HepG2 (cell line): ENCODE results near the gene TFCP2L1. TPM values are rescaled to one million over a fixed set of nuclear protein-coding genes. Genes with fewer than 3 reads are reported as not detected.

Experiments used
- ATAC-seq: fragments of 200-7000 bp; cut with Tn5 transposase; 3 replicates; pipeline ENCODE4 v1.9.1; 2020; ENCODE audit warnings: mild to moderate bottlenecking, moderate library complexity
- BruUV-seq: library from RNA; stranded (reverse); fragments of 400-500 nt; replicated peaks from 2 replicates; lab custom pipeline; 2021; lab: Mats Ljungman, UMichigan
- CTCF ChIA-PET: fragments of 300-600 bp; formaldehyde crosslinking; extraction: SDS; loops from one replicate; lab custom pipeline; 2021; ENCODE audit warnings: low total read pairs, inconsistent platforms, low intra/inter-chr PET ratio; lab: Yijun Ruan, JAX
- POLR2A ChIA-PET: fragments of 350-600 bp; sonication (Branson Sonifier 250); formaldehyde crosslinking; loops from one replicate; lab custom pipeline; 2020; ENCODE audit warnings: antibody characterized with exemption, inconsistent platforms; lab: Yijun Ruan, JAX
- DNase-seq: peaks from one replicate; pipeline ENCODE4 v3.0.0-alpha.2; 2015; ENCODE audit warnings: low spot score
- FAIRE-seq: peaks from 3 replicates; lab custom pipeline; 2011; peaks lifted over from hg19 to GRCh38; lab: Jason Lieb, UNC
- H2AFZ ChIP-seq: one replicate; pipeline ENCODE4 v1.6.1; 2011; ENCODE audit warnings: low read length, inconsistent platforms
- H3K27ac ChIP-seq: fragments of 300-600 bp; 3 replicates; pipeline ENCODE4 v1.8.0; 2011; ENCODE audit warnings: mixed run types, mild to moderate bottlenecking, mixed read lengths, low read length, inconsistent platforms; ENCODE audit not compliant: insufficient read depth; ENCODE audit errors: extremely low read length
- H3K27me3 ChIP-seq, 2 experiments: fragments of 200-600 bp in 1 of 2; 2 replicates in 1 of 2; 3 replicates in 1 of 2; pipeline versions ENCODE4 v1.6.0 to v1.8.0; 2011; ENCODE audit warnings: low read length in 2 of 2, mild to moderate bottlenecking in 2 of 2, moderate library complexity in 2 of 2, inconsistent platforms in 1 of 2; ENCODE audit not compliant: insufficient read depth in 2 of 2, control insufficient read depth in 1 of 2
- H3K36me3 ChIP-seq, 2 experiments: fragments of 200-600 bp in 1 of 2; replicated peaks in 1 of 2; 2 replicates in 1 of 2; 3 replicates in 1 of 2; pipeline versions ENCODE4 v1.5.1 to v1.8.0; 2011; ENCODE audit warnings: low read length in 2 of 2, inconsistent platforms in 1 of 2; ENCODE audit not compliant: insufficient read depth in 2 of 2, control insufficient read depth in 1 of 2
- H3K4me1 ChIP-seq: 2 replicates; pipeline ENCODE4 v1.5.1; 2012; ENCODE audit warnings: low read length, inconsistent platforms; ENCODE audit not compliant: insufficient read depth
- H3K4me2 ChIP-seq: 2 replicates; pipeline ENCODE4 v1.6.0; 2011; ENCODE audit warnings: low read depth, low read length, inconsistent platforms
- H3K4me3 ChIP-seq, 3 experiments: fragments of 200-600 bp in 1 of 3; sonication (generic), shearing (Covaris generic) in 1 of 3; replicated peaks in 1 of 3; 2 replicates each; pipeline ENCODE4 v1.5.1; 2011 to 2016; ENCODE audit warnings: low read length in 3 of 3, inconsistent platforms in 2 of 3, low read depth in 2 of 3, mild to moderate bottlenecking in 2 of 3, control low read depth in 1 of 3, mixed read lengths in 1 of 3; ENCODE audit not compliant: insufficient read depth in 1 of 3
- H3K79me2 ChIP-seq: one replicate; pipeline ENCODE4 v1.6.1; 2011; ENCODE audit warnings: low read length, inconsistent platforms; ENCODE audit not compliant: insufficient read depth
- H3K9ac ChIP-seq: 2 replicates; pipeline ENCODE4 v1.6.0; 2011; ENCODE audit warnings: mild to moderate bottlenecking, low read depth, low read length, inconsistent platforms; ENCODE audit not compliant: insufficient read depth
- H3K9me3 ChIP-seq: 2 replicates; pipeline ENCODE4 v1.5.1; 2012; ENCODE audit warnings: mild to moderate bottlenecking, low read length
- H4K20me1 ChIP-seq: 2 replicates; pipeline ENCODE4 v1.6.0; 2011; ENCODE audit warnings: inconsistent platforms, mild to moderate bottlenecking, low read length, moderate library complexity; ENCODE audit not compliant: insufficient read depth
- DPF2 ChIP-seq: sonication (generic); formaldehyde crosslinking; IDR thresholded peaks from 2 replicates; pipeline ENCODE4 v1.4.0; 2020; ENCODE audit warnings: mild to moderate bottlenecking, low read depth, missing genetic modification reagents, borderline replicate concordance
- EHMT2 ChIP-seq: fragments of 200-600 bp; sonication (generic); IDR thresholded peaks from 2 replicates; pipeline ENCODE4 v1.7.0; 2017; ENCODE audit warnings: antibody characterized with exemption, low read depth, low read length, borderline replicate concordance
- ERF ChIP-seq: IDR thresholded peaks from 2 replicates; pipeline ENCODE4 v1.6.1; 2018; ENCODE audit warnings: missing biosample characterization, missing genetic modification reagents
- FOXK2 ChIP-seq: fragments of 450-650 bp; IDR thresholded peaks from 2 replicates; pipeline ENCODE4 v1.6.1; 2016
- GTF2F1 ChIP-seq: fragments of 150-350 bp; IDR thresholded peaks from 2 replicates; pipeline ENCODE4 v1.6.1; 2014; ENCODE audit warnings: low read length
- HIVEP1 ChIP-seq: sonication (generic); formaldehyde crosslinking; IDR thresholded peaks from 2 replicates; pipeline ENCODE4 v1.4.0; 2020; ENCODE audit warnings: mild to moderate bottlenecking, missing genetic modification reagents
- HOXA5 ChIP-seq: sonication (generic); formaldehyde crosslinking; IDR thresholded peaks from 2 replicates; pipeline ENCODE4 v1.4.0; 2020; ENCODE audit warnings: missing genetic modification reagents
- ISL2 ChIP-seq: sonication (generic); formaldehyde crosslinking; IDR thresholded peaks from 2 replicates; pipeline ENCODE4 v1.5.0; 2020; ENCODE audit warnings: missing genetic modification reagents
- MAFG ChIP-seq: sonication (generic); formaldehyde crosslinking; IDR thresholded peaks from 2 replicates; pipeline ENCODE4 v1.5.1; 2020; ENCODE audit warnings: mild to moderate bottlenecking, missing genetic modification reagents
- NFATC3 ChIP-seq: sonication (generic); formaldehyde crosslinking; IDR thresholded peaks from 2 replicates; pipeline ENCODE4 v1.5.1; 2020; ENCODE audit warnings: mild to moderate bottlenecking, missing genetic modification reagents
- POLR2AphosphoS2 ChIP-seq: IDR thresholded peaks from 2 replicates; pipeline ENCODE4 v1.6.1; 2011; ENCODE audit warnings: low read depth, low read length, improper control_type of control experiment
- REL ChIP-seq: sonication (generic); formaldehyde crosslinking; conservative IDR thresholded peaks from 2 replicates; pipeline ENCODE4 v1.8.0; 2022; ENCODE audit warnings: mild to moderate bottlenecking, missing genetic modification reagents, moderate library complexity
- SRSF4 ChIP-seq: fragments of 200-400 bp; formaldehyde crosslinking; IDR thresholded peaks from one replicate; pipeline ENCODE4 v1.6.1; 2018; ENCODE audit warnings: mild to moderate bottlenecking, low read depth, low read length, moderate library complexity; ENCODE audit not compliant: poor library complexity, severe bottlenecking
- TBX3 ChIP-seq: fragments of 450-650 bp; IDR thresholded peaks from 2 replicates; pipeline ENCODE4 v1.6.1; 2017; ENCODE audit warnings: antibody characterized with exemption, mild to moderate bottlenecking, inconsistent platforms, borderline replicate concordance
- ZFY ChIP-seq: sonication (generic); formaldehyde crosslinking; IDR thresholded peaks from 2 replicates; pipeline ENCODE4 v1.4.0; 2020; ENCODE audit warnings: missing genetic modification reagents
- ZNF724P ChIP-seq: sonication (generic); formaldehyde crosslinking; IDR thresholded peaks from 2 replicates; pipeline ENCODE4 v1.8.0; 2022; ENCODE audit warnings: missing genetic modification reagents, borderline replicate concordance
- WGBS: methylation state at CpG from one replicate; pipeline ENCODE4 v1.1.6; 2017; ENCODE audit warnings: low lambda C conversion rate; 5-methylcytosine and 5-hydroxymethylcytosine counted together
- in situ Hi-C: cut with HindIII; loops from 2 replicates; pipeline ENCODE4 v1.10.0; 2017; ENCODE audit warnings: low pct_unique_long_range_greater_than_20kb; ENCODE audit not compliant: extremely low pct_ligation_motif_present
- intact Hi-C: fragments of 100-400 bp; cut with micrococcal nuclease; formaldehyde crosslinking; loops from one replicate; pipeline ENCODE4 v1.10.0; 2022; ENCODE audit not compliant: unreplicated experiment
- polyA plus RNA-seq, 8 experiments: library from polyadenylated mRNA; depleted of rRNA in 3 of 8; stranded (reverse) in 7 of 8; unstranded in 1 of 8; fragments of >200 nt; fragmentation: Illumina TruSeq in 4 of 8; extraction: Trizol in 4 of 8; gene quantifications; 2 replicates each; pipeline versions ENCODE4 v1.2.1 to v1.2.3, GENCODE V29; 2011 to 2016; ENCODE audit warnings: low read depth in 4 of 8, missing spikeins in 1 of 8, mixed read lengths in 1 of 8; ENCODE audit not compliant: insufficient read depth in 1 of 8
- total RNA-seq, 5 experiments: library from RNA; depleted of rRNA; stranded (reverse); fragments of >200 nt; fragmentation: Illumina TruSeq; extraction: Trizol; gene quantifications; 2 replicates each; pipeline ENCODE4 v1.2.3, GENCODE V29; 2016; ENCODE audit warnings: low read depth in 1 of 5
- TF ChIP-seq, protein P1 (sequence below): sonication (generic); formaldehyde crosslinking; IDR thresholded peaks from 2 replicates; pipeline ENCODE4 v1.4.0; 2020; ENCODE audit warnings: mild to moderate bottlenecking, missing genetic modification reagents
- TF ChIP-seq, protein P2 (sequence below): sonication (generic); formaldehyde crosslinking; conservative IDR thresholded peaks from 2 replicates; pipeline ENCODE4 v1.5.0; 2020; ENCODE audit warnings: missing genetic modification reagents

TFCP2L1 gene
- total and polyA plus RNA-seq, 2 of the 13 experiments (the other 11 are each of a cell fraction or from before 2014, with no cell fraction given) = under 0.01 TPM; not detected in 1

DNA sequence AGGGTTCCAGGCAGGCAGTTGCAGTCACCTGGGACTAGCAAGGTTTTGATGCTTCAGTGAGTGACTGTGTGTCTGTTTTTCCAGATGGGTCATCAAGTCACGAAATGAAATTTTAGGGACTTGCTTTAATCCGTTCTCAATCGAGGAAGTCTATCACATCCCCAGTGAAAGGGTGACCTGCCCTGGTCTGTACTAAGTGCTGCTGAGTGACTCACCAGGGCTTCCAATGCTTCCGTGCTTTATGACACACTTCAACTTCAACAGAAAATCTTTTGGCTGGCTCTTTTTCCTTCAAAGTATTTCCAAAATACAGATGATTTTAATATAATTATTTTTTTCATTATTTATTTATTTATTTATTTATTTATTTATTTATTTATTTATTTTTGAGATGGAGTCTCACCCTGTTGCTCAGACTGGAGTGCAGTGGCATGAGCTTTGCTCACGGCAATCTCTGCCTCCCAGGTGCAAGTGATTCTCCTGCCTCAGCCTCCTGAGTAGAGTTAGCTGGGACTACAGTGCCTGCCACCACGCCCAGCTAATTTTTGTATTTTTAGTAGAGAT is 18.4 kb downstream of the TFCP2L1 start:
- DNase-seq = no peak
- peaks cover 0 to 20% of the 10 kb centered on the region in 2 experiments; a peak in 2 of 5 replicates for H3K27me3 ChIP-seq
- no peak for TF ChIP-seq HIVEP1 (CRISPR knock-in tag)
- TF ChIP-seq GTF2F1 = no peak
- TF ChIP-seq SRSF4 = no peak
- TF ChIP-seq, protein P1, sequence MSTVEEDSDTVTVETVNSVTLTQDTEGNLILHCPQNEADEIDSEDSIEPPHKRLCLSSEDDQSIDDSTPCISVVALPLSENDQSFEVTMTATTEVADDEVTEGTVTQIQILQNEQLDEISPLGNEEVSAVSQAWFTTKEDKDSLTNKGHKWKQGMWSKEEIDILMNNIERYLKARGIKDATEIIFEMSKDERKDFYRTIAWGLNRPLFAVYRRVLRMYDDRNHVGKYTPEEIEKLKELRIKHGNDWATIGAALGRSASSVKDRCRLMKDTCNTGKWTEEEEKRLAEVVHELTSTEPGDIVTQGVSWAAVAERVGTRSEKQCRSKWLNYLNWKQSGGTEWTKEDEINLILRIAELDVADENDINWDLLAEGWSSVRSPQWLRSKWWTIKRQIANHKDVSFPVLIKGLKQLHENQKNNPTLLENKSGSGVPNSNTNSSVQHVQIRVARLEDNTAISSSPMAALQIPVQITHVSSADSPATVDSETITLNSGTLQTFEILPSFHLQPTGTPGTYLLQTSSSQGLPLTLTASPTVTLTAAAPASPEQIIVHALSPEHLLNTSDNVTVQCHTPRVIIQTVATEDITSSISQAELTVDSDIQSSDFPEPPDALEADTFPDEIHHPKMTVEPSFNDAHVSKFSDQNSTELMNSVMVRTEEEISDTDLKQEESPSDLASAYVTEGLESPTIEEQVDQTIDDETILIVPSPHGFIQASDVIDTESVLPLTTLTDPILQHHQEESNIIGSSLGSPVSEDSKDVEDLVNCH (CRISPR knock-in tag) = no peak
- no peak for TF ChIP-seq EHMT2
- no peak for TF ChIP-seq MAFG
- no peak for TF ChIP-seq ISL2 (CRISPR knock-in tag)
- TF ChIP-seq DPF2 (CRISPR knock-in tag) = no peak
- TF ChIP-seq REL (CRISPR knock-in tag) = no peak
- no peak for TF ChIP-seq ERF (CRISPR knock-in tag)
- TF ChIP-seq, protein P2, sequence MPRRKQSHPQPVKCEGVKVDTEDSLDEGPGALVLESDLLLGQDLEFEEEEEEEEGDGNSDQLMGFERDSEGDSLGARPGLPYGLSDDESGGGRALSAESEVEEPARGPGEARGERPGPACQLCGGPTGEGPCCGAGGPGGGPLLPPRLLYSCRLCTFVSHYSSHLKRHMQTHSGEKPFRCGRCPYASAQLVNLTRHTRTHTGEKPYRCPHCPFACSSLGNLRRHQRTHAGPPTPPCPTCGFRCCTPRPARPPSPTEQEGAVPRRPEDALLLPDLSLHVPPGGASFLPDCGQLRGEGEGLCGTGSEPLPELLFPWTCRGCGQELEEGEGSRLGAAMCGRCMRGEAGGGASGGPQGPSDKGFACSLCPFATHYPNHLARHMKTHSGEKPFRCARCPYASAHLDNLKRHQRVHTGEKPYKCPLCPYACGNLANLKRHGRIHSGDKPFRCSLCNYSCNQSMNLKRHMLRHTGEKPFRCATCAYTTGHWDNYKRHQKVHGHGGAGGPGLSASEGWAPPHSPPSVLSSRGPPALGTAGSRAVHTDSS (CRISPR knock-in tag) = no peak
- TF ChIP-seq POLR2AphosphoS2 = no peak
- TF ChIP-seq ZNF724P = no peak
- no peak for TF ChIP-seq FOXK2
- no peak for TF ChIP-seq ZFY (CRISPR knock-in tag)
- no peak for TF ChIP-seq NFATC3 (CRISPR knock-in tag)
- no peak for TF ChIP-seq HOXA5 (CRISPR knock-in tag)
- no peak for TF ChIP-seq TBX3
- TF ChIP-seq, all 625 proteins: peak for 0
- Histone ChIP-seq H3K4me2 (no peak overlapping the region), H4K20me1 (no peaks in the 10 kb centered on the region), H3K36me3 (no peaks in the 10 kb centered on the region), H3K79me2 (no peaks in the 10 kb centered on the region), H3K4me1 (no peaks in the 10 kb centered on the region), H3K4me3 (no peak overlapping the region), H3K9me3 (no peaks in the 10 kb centered on the region), H2AFZ (no peak overlapping the region), H3K27ac (no peak overlapping the region), H3K9ac (no peak overlapping the region)
- ATAC-seq = no peak; the same call in 2 of the 3 replicates
- intact Hi-C loops (no loop called here), in situ Hi-C loops (no loop called here)
- BruUV-seq = no TSS peak
- FAIRE-seq = no peak
- ChIA-PET POLR2A (no interaction called here), CTCF (no interaction called here)
- WGBS = 9% methylated on average over 6 of the region's 6 CpGs
